Body of pancreas (tissue), 4 donors: ENCODE results near the gene TASL.

ENCODE experiments used
- CTCF ChIP-seq, 7 experiments: fragments of 450-650 bp in 4 of 7; fragments of 200-600 bp in 3 of 7; sonication (generic) in 3 of 7; IDR thresholded peaks; one replicate each; pipeline ENCODE4 v1.5.1; 2016 to 2019; ENCODE audit warnings: antibody characterized with exemption in 7 of 7
- POLR2A ChIP-seq, 3 donors: fragments of 450-650 bp; IDR thresholded peaks; one replicate each; pipeline ENCODE4 v1.6.1; 2016; ENCODE audit warnings: antibody characterized with exemption in 3 of 3, mild to moderate bottlenecking in 2 of 3

GRCh38 chrX:30533835-30534234 lies 43.7 kb downstream of the TASL start:
- TF ChIP-seq POLR2A (IDR thresholded peaks at IDR 0.05) (no peak), CTCF (IDR thresholded peaks at IDR 0.05) (no peak)
